HepG2 (cell line): Measurements from ENCODE around the gene MGLL. TPM values are rescaled to one million over a fixed set of nuclear protein-coding genes. Genes with fewer than 3 reads are reported as not detected.

Experiments used
- ATAC-seq: fragments of 200-7000 bp; cut with Tn5 transposase; 3 replicates; pipeline ENCODE4 v1.9.1; 2020; ENCODE audit warnings: mild to moderate bottlenecking, moderate library complexity
- BruUV-seq: library from RNA; stranded (reverse); fragments of 400-500 nt; replicated peaks from 2 replicates; lab custom pipeline; 2021; lab: Mats Ljungman, UMichigan
- CTCF ChIA-PET: fragments of 300-600 bp; formaldehyde crosslinking; extraction: SDS; loops from one replicate; lab custom pipeline; 2021; ENCODE audit warnings: low total read pairs, inconsistent platforms, low intra/inter-chr PET ratio; lab: Yijun Ruan, JAX
- POLR2A ChIA-PET: fragments of 350-600 bp; sonication (Branson Sonifier 250); formaldehyde crosslinking; loops from one replicate; lab custom pipeline; 2020; ENCODE audit warnings: antibody characterized with exemption, inconsistent platforms; lab: Yijun Ruan, JAX
- DNase-seq: peaks from one replicate; pipeline ENCODE4 v3.0.0-alpha.2; 2015; ENCODE audit warnings: low spot score
- FAIRE-seq: peaks from 3 replicates; lab custom pipeline; 2011; peaks lifted over from hg19 to GRCh38; lab: Jason Lieb, UNC
- H2AFZ ChIP-seq: one replicate; pipeline ENCODE4 v1.6.1; 2011; ENCODE audit warnings: low read length, inconsistent platforms
- H3K27ac ChIP-seq: fragments of 300-600 bp; 3 replicates; pipeline ENCODE4 v1.8.0; 2011; ENCODE audit warnings: mixed run types, mild to moderate bottlenecking, mixed read lengths, low read length, inconsistent platforms; ENCODE audit not compliant: insufficient read depth; ENCODE audit errors: extremely low read length
- H3K27me3 ChIP-seq, 2 experiments: fragments of 200-600 bp in 1 of 2; 2 replicates in 1 of 2; 3 replicates in 1 of 2; pipeline versions ENCODE4 v1.6.0 to v1.8.0; 2011; ENCODE audit warnings: low read length in 2 of 2, mild to moderate bottlenecking in 2 of 2, moderate library complexity in 2 of 2, inconsistent platforms in 1 of 2; ENCODE audit not compliant: insufficient read depth in 2 of 2, control insufficient read depth in 1 of 2
- H3K36me3 ChIP-seq, 2 experiments: fragments of 200-600 bp in 1 of 2; replicated peaks in 1 of 2; 2 replicates in 1 of 2; 3 replicates in 1 of 2; pipeline versions ENCODE4 v1.5.1 to v1.8.0; 2011; ENCODE audit warnings: low read length in 2 of 2, inconsistent platforms in 1 of 2; ENCODE audit not compliant: insufficient read depth in 2 of 2, control insufficient read depth in 1 of 2
- H3K4me1 ChIP-seq: 2 replicates; pipeline ENCODE4 v1.5.1; 2012; ENCODE audit warnings: low read length, inconsistent platforms; ENCODE audit not compliant: insufficient read depth
- H3K4me2 ChIP-seq: 2 replicates; pipeline ENCODE4 v1.6.0; 2011; ENCODE audit warnings: low read depth, low read length, inconsistent platforms
- H3K4me3 ChIP-seq, 3 experiments: fragments of 200-600 bp in 1 of 3; sonication (generic), shearing (Covaris generic) in 1 of 3; replicated peaks in 1 of 3; 2 replicates each; pipeline ENCODE4 v1.5.1; 2011 to 2016; ENCODE audit warnings: low read length in 3 of 3, inconsistent platforms in 2 of 3, low read depth in 2 of 3, mild to moderate bottlenecking in 2 of 3, control low read depth in 1 of 3, mixed read lengths in 1 of 3; ENCODE audit not compliant: insufficient read depth in 1 of 3
- H3K79me2 ChIP-seq: one replicate; pipeline ENCODE4 v1.6.1; 2011; ENCODE audit warnings: low read length, inconsistent platforms; ENCODE audit not compliant: insufficient read depth
- H3K9ac ChIP-seq: 2 replicates; pipeline ENCODE4 v1.6.0; 2011; ENCODE audit warnings: mild to moderate bottlenecking, low read depth, low read length, inconsistent platforms; ENCODE audit not compliant: insufficient read depth
- H3K9me3 ChIP-seq: 2 replicates; pipeline ENCODE4 v1.5.1; 2012; ENCODE audit warnings: mild to moderate bottlenecking, low read length
- H4K20me1 ChIP-seq: 2 replicates; pipeline ENCODE4 v1.6.0; 2011; ENCODE audit warnings: inconsistent platforms, mild to moderate bottlenecking, low read length, moderate library complexity; ENCODE audit not compliant: insufficient read depth
- BRF2 ChIP-seq: sonication (generic); formaldehyde crosslinking; IDR thresholded peaks from 2 replicates; pipeline ENCODE4 v1.8.1; 2022; ENCODE audit warnings: mild to moderate bottlenecking, missing genetic modification reagents
- CERS6 ChIP-seq: sonication (generic); formaldehyde crosslinking; IDR thresholded peaks from 2 replicates; pipeline ENCODE4 v1.5.0; 2020; ENCODE audit warnings: missing genetic modification reagents
- DR1 ChIP-seq: sonication (generic); formaldehyde crosslinking; IDR thresholded peaks from 2 replicates; pipeline ENCODE4 v1.8.0; 2021; ENCODE audit warnings: mild to moderate bottlenecking, missing genetic modification reagents, inconsistent platforms
- FOXC1 ChIP-seq: sonication (generic); formaldehyde crosslinking; IDR thresholded peaks from 2 replicates; pipeline ENCODE4 v1.8.0; 2022; ENCODE audit warnings: mild to moderate bottlenecking, missing genetic modification reagents, borderline replicate concordance
- MED13 ChIP-seq: sonication (generic); formaldehyde crosslinking; IDR thresholded peaks from 2 replicates; pipeline ENCODE4 v1.5.0; 2020; ENCODE audit warnings: missing genetic modification reagents
- MNT ChIP-seq: fragments of 450-650 bp; IDR thresholded peaks from 2 replicates; pipeline ENCODE4 v1.6.1; 2016
- RELA ChIP-seq: sonication (generic); formaldehyde crosslinking; IDR thresholded peaks from 2 replicates; pipeline ENCODE4 v1.4.0; 2020; ENCODE audit warnings: missing genetic modification reagents
- SALL2 ChIP-seq: sonication (generic); formaldehyde crosslinking; IDR thresholded peaks from 2 replicates; pipeline ENCODE4 v1.8.1; 2023; ENCODE audit warnings: mild to moderate bottlenecking, missing genetic modification reagents, inconsistent platforms
- SOX6 ChIP-seq, 2 experiments: fragments of 450-650 bp in 1 of 2; sonication (generic) in 1 of 2; formaldehyde crosslinking in 1 of 2; IDR thresholded peaks; 2 replicates each; pipeline versions ENCODE4 v1.4.0 to v1.6.1; 2017 to 2020; ENCODE audit warnings: antibody characterized with exemption in 1 of 2, mild to moderate bottlenecking in 1 of 2, missing genetic modification reagents in 1 of 2
- ZBTB33 ChIP-seq: sonication (generic); formaldehyde crosslinking; IDR thresholded peaks from 2 replicates; pipeline ENCODE4 v1.4.0; 2020; ENCODE audit warnings: missing genetic modification reagents
- ZNF557 ChIP-seq: sonication (generic); formaldehyde crosslinking; IDR thresholded peaks from 2 replicates; pipeline ENCODE4 v1.4.0; 2020; ENCODE audit warnings: missing genetic modification reagents
- ZNF569 ChIP-seq: sonication (generic); formaldehyde crosslinking; IDR thresholded peaks from 2 replicates; pipeline ENCODE4 v1.5.0; 2020; ENCODE audit warnings: mild to moderate bottlenecking, missing genetic modification reagents, moderate library complexity, borderline replicate concordance
- WGBS: methylation state at CpG from one replicate; pipeline ENCODE4 v1.1.6; 2017; ENCODE audit warnings: low lambda C conversion rate; 5-methylcytosine and 5-hydroxymethylcytosine counted together
- in situ Hi-C: cut with HindIII; loops from 2 replicates; pipeline ENCODE4 v1.10.0; 2017; ENCODE audit warnings: low pct_unique_long_range_greater_than_20kb; ENCODE audit not compliant: extremely low pct_ligation_motif_present
- intact Hi-C: fragments of 100-400 bp; cut with micrococcal nuclease; formaldehyde crosslinking; loops from one replicate; pipeline ENCODE4 v1.10.0; 2022; ENCODE audit not compliant: unreplicated experiment
- polyA plus RNA-seq, 8 experiments: library from polyadenylated mRNA; depleted of rRNA in 3 of 8; stranded (reverse) in 7 of 8; unstranded in 1 of 8; fragments of >200 nt; fragmentation: Illumina TruSeq in 4 of 8; extraction: Trizol in 4 of 8; gene quantifications; 2 replicates each; pipeline versions ENCODE4 v1.2.1 to v1.2.3, GENCODE V29; 2011 to 2016; ENCODE audit warnings: low read depth in 4 of 8, missing spikeins in 1 of 8, mixed read lengths in 1 of 8; ENCODE audit not compliant: insufficient read depth in 1 of 8
- total RNA-seq, 5 experiments: library from RNA; depleted of rRNA; stranded (reverse); fragments of >200 nt; fragmentation: Illumina TruSeq; extraction: Trizol; gene quantifications; 2 replicates each; pipeline ENCODE4 v1.2.3, GENCODE V29; 2016; ENCODE audit warnings: low read depth in 1 of 5
- TF ChIP-seq, protein P1 (sequence below): sonication (generic); formaldehyde crosslinking; IDR thresholded peaks from 2 replicates; pipeline ENCODE4 v1.5.1; 2020; ENCODE audit warnings: missing genetic modification reagents, mild to moderate bottlenecking, borderline replicate concordance
- TF ChIP-seq, protein P2 (sequence below): sonication (generic); formaldehyde crosslinking; IDR thresholded peaks from 2 replicates; pipeline ENCODE4 v1.4.0; 2020; ENCODE audit warnings: mild to moderate bottlenecking, low read depth, missing genetic modification reagents

Gene MGLL
- total and polyA plus RNA-seq, 2 of the 13 experiments (the other 11 are each of a cell fraction or from before 2014, with no cell fraction given): not detected

- TF ChIP-seq, protein P1, sequence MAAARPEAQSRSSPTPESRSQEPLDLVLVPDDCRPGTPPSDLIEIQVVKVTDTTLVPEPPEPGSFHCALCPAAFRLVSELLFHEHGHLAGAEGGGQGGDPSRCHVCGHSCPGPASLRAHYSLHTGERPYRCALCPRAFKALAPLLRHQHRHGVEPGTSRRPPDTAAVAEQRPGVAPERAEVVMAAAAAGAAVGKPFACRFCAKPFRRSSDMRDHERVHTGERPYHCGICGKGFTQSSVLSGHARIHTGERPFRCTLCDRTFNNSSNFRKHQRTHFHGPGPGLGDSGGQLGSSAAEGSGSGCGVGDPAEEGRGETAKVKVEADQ: no peak
These were observed 106.8 kb downstream of the MGLL start (continued) for GRCh38 chr3:127715532-127715931.

- no peaks in the 10 kb centered on the region for H3K36me3 ChIP-seq
- no peaks in the 10 kb centered on the region for H3K79me2 ChIP-seq
- in situ Hi-C loops: no loop called here
- POLR2A ChIA-PET: no interaction called here
- no peak overlapping the region for H3K27ac ChIP-seq
- CTCF ChIA-PET: no interaction called here
- intact Hi-C loops: no loop called here
- H3K4me2 ChIP-seq: no peak overlapping the region
- no peak overlapping the region for H2AFZ ChIP-seq
- no peak overlapping the region for H3K4me3 ChIP-seq
- no peak for FAIRE-seq
- no TSS peak for BruUV-seq
- H3K27me3 ChIP-seq: peaks cover 6 to 48% of the 10 kb centered on the region in 2 experiments
- H3K4me1 ChIP-seq: no peaks in the 10 kb centered on the region
- DNase-seq: no peak
- no peaks in the 10 kb centered on the region for H3K9me3 ChIP-seq
- 0% methylated on average over 1 of the region's 5 CpGs for WGBS
- no peaks in the 10 kb centered on the region for H4K20me1 ChIP-seq
- no peak for ATAC-seq
- no peak overlapping the region for H3K9ac ChIP-seq
- TF ChIP-seq MED13 (CRISPR knock-in tag): no peak
- TF ChIP-seq SALL2: no peak
- no peak for TF ChIP-seq ZNF569 (CRISPR knock-in tag)
- TF ChIP-seq FOXC1: no peak
- TF ChIP-seq ZNF557 (CRISPR knock-in tag): no peak
- TF ChIP-seq SOX6 (IDR thresholded peaks at IDR 0.05): no peak
- no peak for TF ChIP-seq SOX6 (CRISPR knock-in tag; IDR thresholded peaks at IDR 0.05)
- TF ChIP-seq RELA (CRISPR knock-in tag): no peak
- no peak for TF ChIP-seq DR1 (CRISPR knock-in tag)
- no peak for TF ChIP-seq ZBTB33 (CRISPR knock-in tag)
- TF ChIP-seq, protein P2, sequence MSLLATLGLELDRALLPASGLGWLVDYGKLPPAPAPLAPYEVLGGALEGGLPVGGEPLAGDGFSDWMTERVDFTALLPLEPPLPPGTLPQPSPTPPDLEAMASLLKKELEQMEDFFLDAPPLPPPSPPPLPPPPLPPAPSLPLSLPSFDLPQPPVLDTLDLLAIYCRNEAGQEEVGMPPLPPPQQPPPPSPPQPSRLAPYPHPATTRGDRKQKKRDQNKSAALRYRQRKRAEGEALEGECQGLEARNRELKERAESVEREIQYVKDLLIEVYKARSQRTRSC (CRISPR knock-in tag): no peak
- no peak for TF ChIP-seq CERS6
- TF ChIP-seq BRF2 (CRISPR knock-in tag): no peak
- no peak for TF ChIP-seq MNT
These were observed 107.4 kb downstream of the MGLL start for GRCh38 chr3:127714866-127715265.
